Measurements from ENCODE around the gene VSIG2.

VSIG2 gene

DNA sequence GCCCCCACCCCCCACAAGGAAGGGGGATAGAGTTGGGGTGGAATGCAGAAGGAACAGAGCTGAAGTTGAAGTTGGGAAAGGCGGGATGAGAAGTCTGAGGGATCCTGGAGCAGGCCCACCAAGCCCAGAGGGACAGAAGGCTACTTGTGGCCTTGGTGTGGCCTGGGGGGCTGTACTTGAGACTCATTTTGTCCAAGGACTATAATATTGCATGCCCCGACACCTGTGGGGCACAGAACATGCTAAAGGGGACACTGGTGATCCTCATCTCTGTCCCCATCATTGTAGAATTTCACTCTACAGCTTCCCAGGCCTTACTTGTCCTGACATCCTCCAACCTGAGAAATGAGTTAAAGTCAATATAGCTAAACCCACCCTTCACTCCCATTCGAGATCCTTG is 8.8 kb upstream of the VSIG2 start:
- Histone ChIP-seq H3K27me3 (ENCODE audit: insufficient read depth, poor library complexity, severe bottlenecking) (peaks cover 27% of the 10 kb centered on the region), H3K4me1 (ENCODE audit: insufficient read depth, poor library complexity, severe bottlenecking) (peaks cover 9% of the 10 kb centered on the region), H3K36me3 (ENCODE audit: low read depth) (no peaks in the 10 kb centered on the region), H3K27ac (ENCODE audit: poor library complexity, severe bottlenecking) (no peak overlapping the region), H3K9me3 (ENCODE audit: severe bottlenecking) (no peaks in the 10 kb centered on the region), H3K4me3 (ENCODE audit: severe bottlenecking) (no peak overlapping the region)
- TF ChIP-seq, protein P1, sequence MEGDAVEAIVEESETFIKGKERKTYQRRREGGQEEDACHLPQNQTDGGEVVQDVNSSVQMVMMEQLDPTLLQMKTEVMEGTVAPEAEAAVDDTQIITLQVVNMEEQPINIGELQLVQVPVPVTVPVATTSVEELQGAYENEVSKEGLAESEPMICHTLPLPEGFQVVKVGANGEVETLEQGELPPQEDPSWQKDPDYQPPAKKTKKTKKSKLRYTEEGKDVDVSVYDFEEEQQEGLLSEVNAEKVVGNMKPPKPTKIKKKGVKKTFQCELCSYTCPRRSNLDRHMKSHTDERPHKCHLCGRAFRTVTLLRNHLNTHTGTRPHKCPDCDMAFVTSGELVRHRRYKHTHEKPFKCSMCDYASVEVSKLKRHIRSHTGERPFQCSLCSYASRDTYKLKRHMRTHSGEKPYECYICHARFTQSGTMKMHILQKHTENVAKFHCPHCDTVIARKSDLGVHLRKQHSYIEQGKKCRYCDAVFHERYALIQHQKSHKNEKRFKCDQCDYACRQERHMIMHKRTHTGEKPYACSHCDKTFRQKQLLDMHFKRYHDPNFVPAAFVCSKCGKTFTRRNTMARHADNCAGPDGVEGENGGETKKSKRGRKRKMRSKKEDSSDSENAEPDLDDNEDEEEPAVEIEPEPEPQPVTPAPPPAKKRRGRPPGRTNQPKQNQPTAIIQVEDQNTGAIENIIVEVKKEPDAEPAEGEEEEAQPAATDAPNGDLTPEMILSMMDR (IDR thresholded peaks at IDR 0.05; ENCODE audit: poor library complexity, severe bottlenecking): no peak
- DNase-seq (ENCODE audit: low spot score) (no peak), ATAC-seq (ENCODE audit: low read depth) (no peak)

DNA sequence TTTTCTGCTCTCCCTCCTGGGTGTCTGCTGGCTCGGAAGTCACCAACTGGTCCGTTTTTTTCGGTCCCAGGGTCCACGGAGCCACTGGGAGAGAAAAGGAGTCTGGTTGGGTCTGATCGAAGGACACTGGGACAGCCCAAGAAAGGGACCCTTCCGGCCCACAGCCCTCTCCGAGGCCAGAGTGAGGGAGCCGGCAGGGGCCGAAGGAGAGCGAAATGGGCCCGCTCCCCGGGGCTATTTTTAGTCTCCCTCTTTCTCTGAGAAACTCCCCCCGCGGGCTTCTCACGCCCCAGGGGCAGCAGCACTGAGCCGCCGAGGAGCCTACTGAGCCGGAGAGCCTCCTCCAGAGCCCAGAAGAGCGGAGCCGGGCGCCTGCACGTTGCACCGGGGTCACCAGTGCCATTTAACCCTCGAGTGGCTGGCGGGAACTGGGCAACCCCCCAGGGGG is 8.2 kb upstream of the VSIG2 start:
- no peak overlapping the region for H3K27ac ChIP-seq (ENCODE audit: poor library complexity, severe bottlenecking)
- no peak for ATAC-seq (ENCODE audit: low read depth)
- peaks cover 27% of the 10 kb centered on the region for H3K27me3 ChIP-seq (ENCODE audit: insufficient read depth, poor library complexity, severe bottlenecking)
- no peak for DNase-seq (ENCODE audit: low spot score)
- H3K4me1 ChIP-seq (ENCODE audit: insufficient read depth, poor library complexity, severe bottlenecking): peaks cover 9% of the 10 kb centered on the region
- TF ChIP-seq, protein P1 (IDR thresholded peaks at IDR 0.05; ENCODE audit: poor library complexity, severe bottlenecking): no peak
- H3K9me3 ChIP-seq (ENCODE audit: severe bottlenecking): no peaks in the 10 kb centered on the region
- no peak overlapping the region for H3K4me3 ChIP-seq (ENCODE audit: severe bottlenecking)
- no peaks in the 10 kb centered on the region for H3K36me3 ChIP-seq (ENCODE audit: low read depth)

DNA sequence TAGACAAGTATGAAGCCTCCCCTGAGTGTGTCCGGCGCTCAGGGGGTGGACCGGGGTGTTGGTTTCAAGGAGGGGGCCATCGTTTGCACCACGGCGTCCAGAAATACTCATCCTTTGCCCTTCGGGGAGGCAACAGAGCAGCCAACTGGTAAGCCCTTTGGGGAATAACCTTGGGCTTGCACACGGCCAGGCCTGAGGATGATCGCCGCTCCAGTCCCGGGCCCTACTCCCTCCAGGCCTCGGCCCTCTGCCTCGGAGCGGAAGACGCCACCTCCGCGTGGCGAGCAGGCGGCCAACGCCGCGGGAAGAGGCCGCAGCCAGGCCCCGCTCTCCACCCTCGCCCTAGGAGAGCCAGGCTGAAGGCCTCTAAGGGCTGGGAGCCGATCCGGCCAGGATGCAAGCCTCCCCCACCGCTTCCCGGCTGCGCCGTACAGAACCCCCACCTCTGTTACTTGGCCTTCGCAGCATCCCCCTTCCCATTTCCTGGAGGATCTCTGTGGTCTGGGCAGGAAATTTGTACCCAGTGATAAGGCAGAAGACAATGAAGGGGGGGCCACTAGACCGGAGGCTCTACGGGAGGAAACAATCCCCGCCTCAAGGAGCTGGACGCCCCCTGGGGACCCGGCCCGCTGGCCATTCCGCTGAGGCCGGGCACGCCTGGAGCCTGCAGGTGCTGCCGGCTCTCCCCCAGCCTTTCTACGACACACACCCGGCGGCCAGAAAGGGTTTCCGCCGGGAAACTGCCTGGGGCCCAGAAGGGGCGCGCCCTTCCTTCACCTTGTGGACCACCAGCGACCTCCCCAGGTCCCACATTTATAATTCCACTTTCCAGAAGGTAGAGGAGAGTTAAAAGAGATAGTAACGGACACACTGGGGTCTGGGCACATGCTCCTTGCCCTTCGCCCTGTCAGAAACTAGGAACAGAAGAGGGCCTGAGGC is 7.5 kb upstream of the VSIG2 start:
- Histone ChIP-seq H3K4me1 (ENCODE audit: insufficient read depth, poor library complexity, severe bottlenecking) (peaks cover 9% of the 10 kb centered on the region), H3K27ac (ENCODE audit: poor library complexity, severe bottlenecking) (no peak overlapping the region), H3K36me3 (ENCODE audit: low read depth) (no peaks in the 10 kb centered on the region), H3K9me3 (ENCODE audit: severe bottlenecking) (no peaks in the 10 kb centered on the region), H3K27me3 (ENCODE audit: insufficient read depth, poor library complexity, severe bottlenecking) (peaks cover 27% of the 10 kb centered on the region), H3K4me3 (ENCODE audit: severe bottlenecking) (no peak overlapping the region)
- DNase-seq (ENCODE audit: low spot score): no peak
- no peak for ATAC-seq (ENCODE audit: low read depth)
- TF ChIP-seq, protein P1 (IDR thresholded peaks at IDR 0.05; ENCODE audit: poor library complexity, severe bottlenecking): no peak

DNA sequence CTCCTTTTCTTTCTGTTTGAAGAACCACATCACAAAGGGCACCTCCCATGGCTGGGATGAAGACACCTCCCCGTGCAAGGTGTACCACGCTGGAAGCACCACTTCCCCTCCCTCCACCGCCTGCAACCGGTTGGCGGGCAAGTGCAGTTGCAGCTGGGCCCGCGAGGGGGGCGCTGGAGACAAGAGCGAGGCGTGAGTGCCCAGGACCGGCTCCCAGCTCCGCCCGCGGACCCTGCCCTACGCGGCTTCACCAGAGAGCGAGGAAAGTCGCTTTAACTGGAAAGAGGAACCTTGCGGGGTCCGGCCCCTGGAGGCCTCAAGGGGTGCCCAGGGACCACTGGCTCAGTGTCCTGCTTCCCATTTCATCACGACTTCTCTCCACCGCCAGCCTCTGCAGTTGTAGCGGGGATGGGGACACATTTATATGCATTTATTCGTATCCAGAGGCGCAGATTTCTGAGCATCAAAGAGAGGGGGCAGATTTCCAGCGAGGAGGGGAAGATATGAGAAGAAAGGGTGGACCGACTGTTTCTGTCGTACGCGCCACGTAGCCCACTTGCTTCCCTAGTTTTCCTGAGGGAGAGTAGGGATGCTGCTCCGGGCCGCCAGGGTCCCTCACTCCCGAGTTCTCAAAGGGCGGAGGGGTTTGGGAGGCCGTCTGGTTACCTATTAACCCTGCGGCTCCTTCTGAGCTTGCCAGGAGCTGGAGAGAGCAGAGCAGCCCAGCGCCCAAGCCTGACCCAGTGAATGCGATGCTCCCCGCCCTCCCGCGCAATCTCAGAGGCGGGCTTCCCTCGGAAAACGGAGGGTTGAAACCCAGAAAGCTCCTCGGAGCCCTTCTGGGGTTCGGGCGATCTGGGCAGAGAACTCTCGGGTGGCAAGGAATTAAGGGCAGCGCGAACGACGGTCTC is 6.6 kb upstream of the VSIG2 start:
- Histone ChIP-seq H3K4me3 (ENCODE audit: severe bottlenecking) (peak overlapping the region; percentile 10), H3K27me3 (ENCODE audit: insufficient read depth, poor library complexity, severe bottlenecking) (peaks cover 27% of the 10 kb centered on the region), H3K9me3 (ENCODE audit: severe bottlenecking) (no peaks in the 10 kb centered on the region), H3K4me1 (ENCODE audit: insufficient read depth, poor library complexity, severe bottlenecking) (peaks cover 9% of the 10 kb centered on the region), H3K36me3 (ENCODE audit: low read depth) (no peaks in the 10 kb centered on the region), H3K27ac (ENCODE audit: poor library complexity, severe bottlenecking) (no peak overlapping the region)
- ATAC-seq (ENCODE audit: low read depth): peak; percentile 65
- peak; percentile 70 for DNase-seq (ENCODE audit: low spot score)
- TF ChIP-seq, protein P1 (IDR thresholded peaks at IDR 0.05; ENCODE audit: poor library complexity, severe bottlenecking): peak; percentile 66
